Esophagus squamous epithelium (tissue), 5 donors: ENCODE measurements around the gene PDILT. TPM values are rescaled to one million over a fixed set of nuclear protein-coding genes. Genes with fewer than 3 reads are reported as not detected.

Source experiments
- DNase-seq: peaks from one replicate; lab custom pipeline; 2025; lab: John Stamatoyannopoulos, UW
- H3K27ac ChIP-seq, 4 donors: fragments of 200-600 bp; sonication (generic); one replicate each; pipeline ENCODE4 v1.5.1; 2016 to 2019; ENCODE audit warnings: mild to moderate bottlenecking in 1 of 4
- H3K27me3 ChIP-seq, 4 donors: fragments of 200-600 bp; sonication (generic); 1 replicate in 3 of 4; 2 replicates in 1 of 4; pipeline versions ENCODE4 v1.5.1 to v1.6.0; 2017 to 2021; ENCODE audit warnings: antibody characterized with exemption in 1 of 4
- H3K36me3 ChIP-seq, 3 donors: fragments of 200-600 bp; sonication (generic); one replicate each; pipeline ENCODE4 v1.5.1; 2016 to 2019
- H3K4me1 ChIP-seq, 3 donors: fragments of 200-600 bp; sonication (generic); one replicate each; pipeline ENCODE4 v1.5.1; 2017 to 2019
- H3K4me3 ChIP-seq, 4 donors: fragments of 200-600 bp; sonication (generic); 1 replicate in 3 of 4; 2 replicates in 1 of 4; pipeline ENCODE4 v1.5.1; 2016 to 2019; ENCODE audit warnings: mild to moderate bottlenecking in 2 of 4, moderate library complexity in 1 of 4
- H3K9me3 ChIP-seq, 3 donors: fragments of 200-600 bp; sonication (generic); one replicate each; pipeline ENCODE4 v1.5.1; 2016 to 2019
- POLR2A ChIP-seq, 4 donors: fragments of 450-650 bp; IDR thresholded peaks; one replicate each; pipeline ENCODE4 v1.6.1; 2017; ENCODE audit warnings: antibody characterized with exemption in 4 of 4, mild to moderate bottlenecking in 4 of 4, moderate library complexity in 3 of 4
- WGBS, 2 donors: methylation state at CpG; one replicate each; pipeline ENCODE4 v1.1.5; 2018; 5-methylcytosine and 5-hydroxymethylcytosine counted together
- intact Hi-C: fragments of 100-400 bp; cut with DNase I; formaldehyde crosslinking; loops from one replicate; pipeline ENCODE4 v1.15.0; 2022
- total RNA-seq, 4 donors: library from RNA; depleted of rRNA; stranded (reverse); fragments of >200 nt; gene quantifications; one replicate each; pipeline ENCODE4 v1.1.0, GENCODE V29; 2016
- TF ChIP-seq, protein P1 (sequence below), 6 experiments: fragments of 450-650 bp in 4 of 6; fragments of 200-600 bp in 2 of 6; sonication (generic) in 2 of 6; IDR thresholded peaks; one replicate each; pipeline ENCODE4 v1.5.1; 2016 to 2019; ENCODE audit warnings: antibody characterized with exemption in 6 of 6, mild to moderate bottlenecking in 4 of 6, moderate library complexity in 4 of 6
- donor health status: DM: yes; HTN: yes; CAD: no.

The PDILT gene
- total RNA-seq, 4 donors from 2014 or later, result not detected

DNA sequence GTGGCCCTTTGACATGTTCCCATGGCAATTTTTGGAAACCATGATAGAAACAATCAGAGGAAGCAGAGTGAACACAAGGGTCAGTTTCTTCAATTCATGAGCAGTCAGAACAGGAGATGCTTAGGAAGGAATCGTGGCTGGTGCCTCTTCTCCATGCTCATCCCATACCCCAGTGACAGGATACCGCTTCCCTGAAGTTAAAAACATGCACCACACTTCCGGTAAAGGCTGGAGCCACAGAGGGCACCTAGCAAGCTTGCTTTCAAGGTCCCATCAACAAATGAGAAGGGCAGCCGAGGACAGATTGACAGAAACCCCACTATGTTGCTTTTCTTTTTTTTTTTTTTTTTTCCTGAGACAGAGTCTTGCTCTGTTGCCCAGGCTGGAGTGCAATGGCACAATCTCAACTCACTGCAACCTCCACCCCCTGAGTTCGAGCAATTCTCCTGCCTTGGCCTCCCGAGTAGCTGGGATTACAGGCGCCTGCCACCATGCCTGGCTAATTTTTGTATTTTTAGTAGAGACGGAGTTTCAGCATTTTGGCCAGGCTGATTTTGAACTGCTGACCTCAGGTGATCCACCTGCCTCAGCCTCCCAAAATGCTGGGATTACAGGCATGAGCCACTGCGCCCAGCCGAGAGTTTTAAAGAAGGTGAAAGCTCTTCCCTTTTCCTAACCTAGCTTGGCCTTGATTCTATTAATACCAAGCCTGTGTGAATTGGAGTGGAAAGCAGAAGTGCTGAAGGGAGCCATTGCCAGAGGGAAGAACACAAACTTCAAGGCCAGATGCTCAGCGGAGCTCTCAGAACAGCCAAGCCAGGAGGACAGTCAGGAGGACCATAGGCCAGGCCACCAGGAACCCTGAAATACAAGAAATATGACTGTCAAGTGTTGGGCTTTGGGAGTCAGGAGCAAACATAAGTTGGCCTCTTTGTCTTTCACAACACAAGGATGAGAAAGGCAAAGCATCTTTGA is 93.8 kb downstream of the PDILT start:
- TF ChIP-seq, protein P1, sequence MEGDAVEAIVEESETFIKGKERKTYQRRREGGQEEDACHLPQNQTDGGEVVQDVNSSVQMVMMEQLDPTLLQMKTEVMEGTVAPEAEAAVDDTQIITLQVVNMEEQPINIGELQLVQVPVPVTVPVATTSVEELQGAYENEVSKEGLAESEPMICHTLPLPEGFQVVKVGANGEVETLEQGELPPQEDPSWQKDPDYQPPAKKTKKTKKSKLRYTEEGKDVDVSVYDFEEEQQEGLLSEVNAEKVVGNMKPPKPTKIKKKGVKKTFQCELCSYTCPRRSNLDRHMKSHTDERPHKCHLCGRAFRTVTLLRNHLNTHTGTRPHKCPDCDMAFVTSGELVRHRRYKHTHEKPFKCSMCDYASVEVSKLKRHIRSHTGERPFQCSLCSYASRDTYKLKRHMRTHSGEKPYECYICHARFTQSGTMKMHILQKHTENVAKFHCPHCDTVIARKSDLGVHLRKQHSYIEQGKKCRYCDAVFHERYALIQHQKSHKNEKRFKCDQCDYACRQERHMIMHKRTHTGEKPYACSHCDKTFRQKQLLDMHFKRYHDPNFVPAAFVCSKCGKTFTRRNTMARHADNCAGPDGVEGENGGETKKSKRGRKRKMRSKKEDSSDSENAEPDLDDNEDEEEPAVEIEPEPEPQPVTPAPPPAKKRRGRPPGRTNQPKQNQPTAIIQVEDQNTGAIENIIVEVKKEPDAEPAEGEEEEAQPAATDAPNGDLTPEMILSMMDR (IDR thresholded peaks at IDR 0.05), result no peak
- no peak for TF ChIP-seq POLR2A (IDR thresholded peaks at IDR 0.05)
- WGBS, 2 donors, result 58 to 77% methylated on average over 6 to 9 of the region's 11 CpGs
- H3K4me3 ChIP-seq, result no peak overlapping the region
- intact Hi-C loops, result no loop called here
- H3K27ac ChIP-seq, result no peak overlapping the region
- H3K36me3 ChIP-seq, result no peaks in the 10 kb centered on the region
- H3K4me1 ChIP-seq, result no peaks in the 10 kb centered on the region
- no peak for DNase-seq
- H3K9me3 ChIP-seq, result no peaks in the 10 kb centered on the region
- peaks cover 0 to 9% (median 0%) of the 10 kb centered on the region in 4 donors for H3K27me3 ChIP-seq

DNA sequence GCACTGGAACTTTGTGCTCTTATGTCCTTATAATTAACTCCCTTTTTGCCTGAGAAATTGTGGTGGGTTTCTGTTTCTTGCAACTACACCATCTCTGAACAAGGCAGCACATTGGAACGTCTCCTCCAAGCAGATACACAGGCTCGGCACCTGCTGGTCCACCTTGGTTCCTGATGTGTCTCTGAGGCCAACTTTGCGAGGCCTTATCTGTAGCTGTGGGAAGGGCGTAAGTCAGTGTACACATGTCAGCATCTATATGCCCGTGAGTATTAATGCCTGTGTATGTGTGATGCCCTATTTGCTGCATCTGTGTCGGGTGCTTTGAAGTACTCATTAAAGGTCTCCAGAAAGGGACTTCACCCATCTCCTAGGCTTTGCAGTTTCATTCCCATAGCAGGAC is 94.8 kb downstream of the PDILT start:
- TF ChIP-seq, protein P1 (IDR thresholded peaks at IDR 0.05), result no peak
- no peak for TF ChIP-seq POLR2A (IDR thresholded peaks at IDR 0.05)
- Histone ChIP-seq H3K9me3 (no peaks in the 10 kb centered on the region), H3K4me3 (no peak overlapping the region), H3K27me3 (peaks cover 0 to 9% (median 0%) of the 10 kb centered on the region in 4 donors), H3K4me1 (no peaks in the 10 kb centered on the region), H3K36me3 (no peaks in the 10 kb centered on the region), H3K27ac (no peak overlapping the region)
- DNase-seq, result no peak
- 69 to 77% methylated on average over 2 to 5 of the region's 6 CpGs for WGBS, 2 donors
- intact Hi-C loops, result no loop called here

Other genes with a start within 250 kb of the PDILT start
- not detected for gene GP2, start 77.2 kb downstream of the PDILT start, total RNA-seq
- gene UMOD, start 52.0 kb downstream of the PDILT start, total RNA-seq, result not detected
- 1 to 10 TPM in 1 of 4 donors, under 1 TPM in 1, not detected in 2; 1.00 to 4.8 TPM for gene ACSM5, start 4.8 kb upstream of the PDILT start, total RNA-seq
- gene ACSM2A, start 46.8 kb upstream of the PDILT start, total RNA-seq, result not detected
- not detected for gene ACSM2B, start 171.6 kb upstream of the PDILT start, total RNA-seq